HCT116 (cell line): ENCODE results near the gene BPIFB1. TPM values are rescaled to one million over a fixed set of nuclear protein-coding genes. Genes with fewer than 3 reads are reported as not detected.

Experiments
- ATAC-seq: fragments of 200-7000 bp; cut with Tn5 transposase; 2 replicates; pipeline ENCODE4 v1.9.1; 2020; ENCODE audit warnings: mild to moderate bottlenecking, moderate library complexity
- BruUV-seq: library from RNA; stranded (reverse); fragments of 400-500 nt; replicated peaks from 2 replicates; lab custom pipeline; 2021; lab: Mats Ljungman, UMichigan
- CTCF ChIA-PET: fragments of 300-600 bp; sonication (Branson Sonifier 250); formaldehyde crosslinking; loops from one replicate; lab custom pipeline; 2021; ENCODE audit warnings: antibody characterized with exemption; lab: Charles Lee
- POLR2A ChIA-PET: fragments of 300-600, 350-600 bp; sonication (Branson Sonifier 250); formaldehyde crosslinking; loops from one replicate; lab custom pipeline; 2021; ENCODE audit warnings: antibody characterized with exemption; lab: Charles Lee
- RAD21 ChIA-PET, 2 experiments: fragments of 300-600 bp; sonication (Branson Sonifier 250); formaldehyde crosslinking; loops; one replicate each; lab custom pipeline; 2023; ENCODE audit warnings: low total read pairs in 2 of 2; ENCODE audit not compliant: uncharacterized antibody in 2 of 2, unreplicated experiment in 2 of 2, low non-redundant PET in 1 of 2; lab: Charles Lee
- DNase-seq: peaks from one replicate; pipeline ENCODE4 v3.0.0-alpha.2; 2010; ENCODE audit warnings: low read depth, low spot score
- H2AFZ ChIP-seq: fragments of 200-600 bp; shearing (Covaris generic), sonication (generic); 2 replicates; pipeline ENCODE4 v1.6.1; 2017; ENCODE audit warnings: low read depth, mixed run types, mixed read lengths, antibody characterized with exemption, low read length; ENCODE audit not compliant: poor library complexity, severe bottlenecking
- H3K27ac ChIP-seq: 2 replicates; pipeline ENCODE4 v1.5.1; 2012; ENCODE audit warnings: low read depth, low read length
- H3K27me3 ChIP-seq: fragments of 200-600 bp; sonication (generic); 2 replicates; pipeline ENCODE4 v1.6.1; 2016; ENCODE audit warnings: mixed run types, low read length, mixed read lengths; ENCODE audit not compliant: insufficient read depth
- H3K36me3 ChIP-seq, 2 experiments: fragments of 200-500 bp in 1 of 2; fragments of 200-600 bp in 1 of 2; sonication (Bioruptor generic) in 1 of 2; sonication (generic) in 1 of 2; 2 replicates each; pipeline versions ENCODE4 v1.5.1 to v1.6.1; 2014 to 2016; ENCODE audit warnings: low read length in 2 of 2, inconsistent platforms in 1 of 2, mixed read lengths in 1 of 2, mixed run types in 1 of 2; ENCODE audit not compliant: insufficient read depth in 2 of 2, control insufficient read depth in 1 of 2
- H3K4me1 ChIP-seq, 2 experiments: fragments of 200-600 bp in 1 of 2; sonication (generic) in 1 of 2; 2 replicates each; pipeline versions ENCODE4 v1.5.1 to v1.6.1; 2012 to 2017; ENCODE audit warnings: low read length in 2 of 2, inconsistent platforms in 1 of 2, mild to moderate bottlenecking in 1 of 2, mixed read lengths in 1 of 2, mixed run types in 1 of 2, moderate library complexity in 1 of 2; ENCODE audit not compliant: insufficient read depth in 2 of 2, control insufficient read depth in 1 of 2
- H3K4me2 ChIP-seq: fragments of 200-600 bp; sonication (generic); 2 replicates; pipeline ENCODE4 v1.6.1; 2017; ENCODE audit warnings: mixed run types, low read length, mixed read lengths
- H3K4me3 ChIP-seq, 2 experiments: fragments of 200-600 bp in 1 of 2; sonication (generic) in 1 of 2; replicated peaks in 1 of 2; 2 replicates each; pipeline ENCODE4 v1.5.1; 2011 to 2016; ENCODE audit warnings: low read length in 2 of 2, control low read depth in 1 of 2, low read depth in 1 of 2, mild to moderate bottlenecking in 1 of 2, mixed read lengths in 1 of 2, mixed run types in 1 of 2
- H3K79me2 ChIP-seq: fragments of 200-600 bp; sonication (generic); 2 replicates; pipeline ENCODE4 v1.6.1; 2017; ENCODE audit warnings: mild to moderate bottlenecking, mixed run types, low read length, moderate library complexity, mixed read lengths; ENCODE audit not compliant: insufficient read depth
- H3K9ac ChIP-seq: fragments of 200-600 bp; sonication (generic); 2 replicates; pipeline ENCODE4 v1.6.1; 2016; ENCODE audit warnings: low read length, mixed read lengths
- H3K9me2 ChIP-seq: fragments of 200-600 bp; sonication (generic), shearing (Covaris generic); 2 replicates; pipeline ENCODE4 v1.6.1; 2017; ENCODE audit warnings: mixed run types, mild to moderate bottlenecking, moderate library complexity; ENCODE audit not compliant: insufficient read depth
- H3K9me3 ChIP-seq, 2 experiments: fragments of 200-500 bp in 1 of 2; fragments of 200-600 bp in 1 of 2; sonication (Bioruptor generic) in 1 of 2; sonication (generic) in 1 of 2; 2 replicates each; pipeline ENCODE4 v1.6.1; 2014 to 2017; ENCODE audit warnings: low read length in 2 of 2, mixed read lengths in 2 of 2, inconsistent platforms in 1 of 2, low read depth in 1 of 2, mild to moderate bottlenecking in 1 of 2, mixed run types in 1 of 2, moderate library complexity in 1 of 2; ENCODE audit not compliant: control insufficient read depth in 1 of 2, insufficient read depth in 1 of 2
- H4K20me1 ChIP-seq: fragments of 200-600 bp; sonication (generic), shearing (Covaris generic); 2 replicates; pipeline ENCODE4 v1.6.1; 2017; ENCODE audit warnings: mixed run types, mild to moderate bottlenecking, moderate library complexity; ENCODE audit not compliant: insufficient read depth
- ELF1 ChIP-seq: IDR thresholded peaks from 2 replicates; pipeline ENCODE4 v1.6.1; 2012; ENCODE audit warnings: low read depth, borderline replicate concordance
- EZH2phosphoT487 ChIP-seq: fragments of 200-600 bp; IDR thresholded peaks from 2 replicates; pipeline ENCODE4 v1.6.1; 2018; ENCODE audit warnings: antibody characterized with exemption, borderline replicate concordance
- SRF ChIP-seq: IDR thresholded peaks from 2 replicates; pipeline ENCODE4 v1.6.1; 2012; ENCODE audit warnings: low read depth
- intact Hi-C: fragments of 100-400 bp; cut with micrococcal nuclease; formaldehyde crosslinking; loops from 2 replicates; pipeline ENCODE4 v1.10.0; 2022
- total RNA-seq: library from RNA; stranded (reverse); gene quantifications from one replicate; pipeline ENCODE4 v1.2.1, GENCODE V29; 2021; ENCODE audit not compliant: unreplicated experiment
- TF ChIP-seq, protein P1 (sequence below): IDR thresholded peaks from 2 replicates; pipeline ENCODE4 v1.6.1; 2012; ENCODE audit warnings: low read depth
- TF ChIP-seq, protein P2 (sequence below), 3 experiments: fragments of 200-600 bp in 1 of 3; sonication (generic) in 1 of 3; IDR thresholded peaks in 2 of 3; conservative IDR thresholded peaks in 1 of 3; 2 replicates each; pipeline ENCODE4 v1.5.1; 2012 to 2017; ENCODE audit warnings: low read depth in 2 of 3, low read length in 2 of 3, antibody characterized with exemption in 1 of 3, borderline replicate concordance in 1 of 3, control low read depth in 1 of 3, mild to moderate bottlenecking in 1 of 3, mixed read lengths in 1 of 3, mixed run types in 1 of 3, moderate library complexity in 1 of 3; ENCODE audit not compliant: insufficient read depth in 1 of 3

BPIFB1 gene
- total RNA-seq, 1 experiment from 2014 or later = 0.17 TPM

DNA sequence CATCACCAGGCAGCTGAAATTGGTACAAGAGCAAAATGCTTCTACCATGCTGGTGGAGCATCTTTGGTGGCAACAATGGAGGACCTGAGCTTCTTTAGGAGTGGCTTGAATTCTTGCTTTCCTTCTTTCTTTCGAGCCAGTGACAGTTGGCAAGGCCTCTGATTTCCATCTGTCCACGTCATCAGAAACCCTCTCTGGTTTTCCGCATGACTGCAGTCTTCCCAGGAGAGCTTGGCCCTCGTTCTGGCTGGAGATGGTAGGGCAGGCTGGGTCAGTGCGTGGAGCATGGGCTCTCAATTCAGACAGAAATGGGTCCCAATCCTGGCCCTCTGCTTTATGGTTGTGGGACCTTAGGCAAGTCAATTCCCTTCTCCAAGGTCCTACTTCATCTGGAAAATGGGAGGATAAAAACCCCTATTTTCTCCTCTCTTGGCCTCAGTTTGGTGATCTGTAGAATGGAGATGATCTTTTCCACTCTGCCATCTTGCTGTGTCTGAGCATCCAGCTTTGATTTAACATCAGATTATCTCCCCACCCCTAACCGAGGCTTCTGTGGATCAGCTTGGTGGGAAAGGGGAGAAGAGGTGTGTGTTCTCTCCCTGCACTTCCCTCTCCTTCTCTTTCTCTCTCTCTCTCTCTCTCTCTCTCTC lies 3.6 kb upstream of the BPIFB1 start:
- Histone ChIP-seq H4K20me1 (no peaks in the 10 kb centered on the region), H3K4me1 (peaks cover 8 to 11% of the 10 kb centered on the region in 2 experiments; a peak in 3 of 4 replicates)
- intact Hi-C loops = no loop called here

More for the DNA sequence above, 3.6 kb upstream of the BPIFB1 start:
- Histone ChIP-seq H3K27me3 (0 out of 2 replicates have a peak, but pooled peaks cover 2% of the 10 kb centered on the region), H3K9ac (no peak overlapping the region), H3K4me3 (no peak overlapping the region), H3K4me2 (no peak overlapping the region), H3K27ac (no peak overlapping the region), H2AFZ (no peak overlapping the region), H3K9me2 (no peaks in the 10 kb centered on the region), H3K9me3 (no peaks in the 10 kb centered on the region), H3K79me2 (no peaks in the 10 kb centered on the region), H3K36me3 (no peaks in the 10 kb centered on the region)
- no peak for ATAC-seq
- BruUV-seq = no TSS peak
- ChIA-PET CTCF (no interaction called here), POLR2A (no interaction called here), RAD21 (no interaction called here)
- DNase-seq = no peak
- TF ChIP-seq, protein P1, sequence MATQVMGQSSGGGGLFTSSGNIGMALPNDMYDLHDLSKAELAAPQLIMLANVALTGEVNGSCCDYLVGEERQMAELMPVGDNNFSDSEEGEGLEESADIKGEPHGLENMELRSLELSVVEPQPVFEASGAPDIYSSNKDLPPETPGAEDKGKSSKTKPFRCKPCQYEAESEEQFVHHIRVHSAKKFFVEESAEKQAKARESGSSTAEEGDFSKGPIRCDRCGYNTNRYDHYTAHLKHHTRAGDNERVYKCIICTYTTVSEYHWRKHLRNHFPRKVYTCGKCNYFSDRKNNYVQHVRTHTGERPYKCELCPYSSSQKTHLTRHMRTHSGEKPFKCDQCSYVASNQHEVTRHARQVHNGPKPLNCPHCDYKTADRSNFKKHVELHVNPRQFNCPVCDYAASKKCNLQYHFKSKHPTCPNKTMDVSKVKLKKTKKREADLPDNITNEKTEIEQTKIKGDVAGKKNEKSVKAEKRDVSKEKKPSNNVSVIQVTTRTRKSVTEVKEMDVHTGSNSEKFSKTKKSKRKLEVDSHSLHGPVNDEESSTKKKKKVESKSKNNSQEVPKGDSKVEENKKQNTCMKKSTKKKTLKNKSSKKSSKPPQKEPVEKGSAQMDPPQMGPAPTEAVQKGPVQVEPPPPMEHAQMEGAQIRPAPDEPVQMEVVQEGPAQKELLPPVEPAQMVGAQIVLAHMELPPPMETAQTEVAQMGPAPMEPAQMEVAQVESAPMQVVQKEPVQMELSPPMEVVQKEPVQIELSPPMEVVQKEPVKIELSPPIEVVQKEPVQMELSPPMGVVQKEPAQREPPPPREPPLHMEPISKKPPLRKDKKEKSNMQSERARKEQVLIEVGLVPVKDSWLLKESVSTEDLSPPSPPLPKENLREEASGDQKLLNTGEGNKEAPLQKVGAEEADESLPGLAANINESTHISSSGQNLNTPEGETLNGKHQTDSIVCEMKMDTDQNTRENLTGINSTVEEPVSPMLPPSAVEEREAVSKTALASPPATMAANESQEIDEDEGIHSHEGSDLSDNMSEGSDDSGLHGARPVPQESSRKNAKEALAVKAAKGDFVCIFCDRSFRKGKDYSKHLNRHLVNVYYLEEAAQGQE = no peak
- TF ChIP-seq EZH2phosphoT487 (no peak), SRF (no peak), ELF1 (no peak)
- TF ChIP-seq, protein P2, sequence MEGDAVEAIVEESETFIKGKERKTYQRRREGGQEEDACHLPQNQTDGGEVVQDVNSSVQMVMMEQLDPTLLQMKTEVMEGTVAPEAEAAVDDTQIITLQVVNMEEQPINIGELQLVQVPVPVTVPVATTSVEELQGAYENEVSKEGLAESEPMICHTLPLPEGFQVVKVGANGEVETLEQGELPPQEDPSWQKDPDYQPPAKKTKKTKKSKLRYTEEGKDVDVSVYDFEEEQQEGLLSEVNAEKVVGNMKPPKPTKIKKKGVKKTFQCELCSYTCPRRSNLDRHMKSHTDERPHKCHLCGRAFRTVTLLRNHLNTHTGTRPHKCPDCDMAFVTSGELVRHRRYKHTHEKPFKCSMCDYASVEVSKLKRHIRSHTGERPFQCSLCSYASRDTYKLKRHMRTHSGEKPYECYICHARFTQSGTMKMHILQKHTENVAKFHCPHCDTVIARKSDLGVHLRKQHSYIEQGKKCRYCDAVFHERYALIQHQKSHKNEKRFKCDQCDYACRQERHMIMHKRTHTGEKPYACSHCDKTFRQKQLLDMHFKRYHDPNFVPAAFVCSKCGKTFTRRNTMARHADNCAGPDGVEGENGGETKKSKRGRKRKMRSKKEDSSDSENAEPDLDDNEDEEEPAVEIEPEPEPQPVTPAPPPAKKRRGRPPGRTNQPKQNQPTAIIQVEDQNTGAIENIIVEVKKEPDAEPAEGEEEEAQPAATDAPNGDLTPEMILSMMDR (IDR thresholded peaks at IDR 0.05 in 2 of 3, conservative IDR thresholded peaks at IDR 0.05 in 1 of 3; ENCODE audit: borderline replicate concordance in 1 of 3, insufficient read depth in 1 of 3, low read depth in 2 of 3, low read length in 2 of 3) = no peak
